Amygdala (tissue), 56 donors: ENCODE data around the gene CABP2.

Source experiments
- DNase-seq, 56 donors: peaks; one replicate each; lab custom pipeline; 2025; lab: John Stamatoyannopoulos, UW

CABP2 gene

GRCh38 chr11:67541198-67541597, 18.0 kb upstream of the CABP2 start:
- no peak for DNase-seq

- no peak for DNase-seq
These were observed 16.3 kb upstream of the CABP2 start for GRCh38 chr11:67539550-67539949.

GRCh38 chr11:67538823-67539505, 15.7 kb upstream of the CABP2 start:
- no peak for DNase-seq

- DNase-seq, result no peak
These were observed 15.1 kb upstream of the CABP2 start for GRCh38 chr11:67538306-67538705.

GRCh38 chr11:67535561-67535960, 12.3 kb upstream of the CABP2 start:
- DNase-seq, result no peak

GRCh38 chr11:67534070-67534679, 10.9 kb upstream of the CABP2 start:
- DNase-seq, result no peak

- DNase-seq, result no peak
These were observed 9.6 kb upstream of the CABP2 start for GRCh38 chr11:67532889-67533288.

GRCh38 chr11:67530282-67530592, 7.0 kb upstream of the CABP2 start:
- DNase-seq, result no peak

- DNase-seq, result no peak
These were observed 5.1 kb upstream of the CABP2 start for GRCh38 chr11:67528376-67528775.

GRCh38 chr11:67525275-67525976, 2.2 kb upstream of the CABP2 start:
- no peak for DNase-seq

GRCh38 chr11:67524480-67524808, 1.2 kb upstream of the CABP2 start:
- no peak for DNase-seq

GRCh38 chr11:67523556-67524479, 572 bp upstream of the CABP2 start:
- DNase-seq, result no peak

- no peak for DNase-seq
These were observed 908 bp downstream of the CABP2 start for GRCh38 chr11:67522338-67522737.

- no peak for DNase-seq
These were observed 1.3 kb downstream of the CABP2 start for GRCh38 chr11:67521924-67522323.

- DNase-seq, result no peak
These were observed 2.1 kb downstream of the CABP2 start for GRCh38 chr11:67520856-67521824.

GRCh38 chr11:67519726-67520125, 3.5 kb downstream of the CABP2 start:
- no peak for DNase-seq

- DNase-seq, result no peak
These were observed 5.3 kb downstream of the CABP2 start for GRCh38 chr11:67517784-67518552.

- DNase-seq, result no peak
These were observed 6.4 kb downstream of the CABP2 start for GRCh38 chr11:67516806-67517205.

GRCh38 chr11:67514116-67514515, 9.1 kb downstream of the CABP2 start:
- DNase-seq, result no peak
